MM.1S (cell line): ENCODE data around the gene PDLIM5.

Experiments
- CTCF ChIP-seq: fragments of 300-600 bp; sonication (generic); IDR thresholded peaks from 2 replicates; pipeline ENCODE4 v1.5.1; 2016; ENCODE audit warnings: antibody characterized with exemption, low read length, mixed read lengths
- EZH2phosphoT487 ChIP-seq: fragments of 300-600 bp; sonication (generic); IDR thresholded peaks from 2 replicates; pipeline ENCODE4 v1.6.1; 2018; ENCODE audit warnings: antibody characterized with exemption, low read length

- TF ChIP-seq CTCF (no peak), EZH2phosphoT487 (no peak)
Measured at GRCh38 chr4:94634271-94634670, 182.5 kb downstream of the PDLIM5 start.
